Left lung (tissue), 10 donors: ENCODE data around the gene SUCLG2. TPM values are rescaled to one million over a fixed set of nuclear protein-coding genes. Genes with fewer than 3 reads are reported as not detected.
"Not testable (repeated sequence)": the region's sequence is repeated elsewhere in the genome, so short reads cannot be mapped to it uniquely, and the experiment has no call there.

ENCODE experiments used
- ATAC-seq: fragments of 200-7000 bp; cut with Tn5 transposase; one replicate; pipeline ENCODE4 v1.9.1; 2020; ENCODE audit warnings: moderate library complexity
- DNase-seq, 4 donors: peaks; one replicate each; pipeline ENCODE4 v3.0.0-alpha.2; 2013 to 2020
- H3K27ac ChIP-seq, 2 donors: fragments of 200-600 bp; sonication (generic) in 1 of 2; one replicate each; pipeline versions ENCODE4 v1.5.0 to v1.8.0; 2020 to 2021
- H3K27me3 ChIP-seq, 2 donors: fragments of 200-600 bp; sonication (generic) in 1 of 2; one replicate each; pipeline versions ENCODE4 v1.5.0 to v1.8.0; 2020 to 2021
- H3K36me3 ChIP-seq, 2 donors: fragments of 200-600 bp; sonication (generic) in 1 of 2; one replicate each; pipeline versions ENCODE4 v1.5.0 to v1.8.0; 2020 to 2021
- H3K4me1 ChIP-seq, 2 donors: fragments of 200-600 bp; one replicate each; pipeline ENCODE4 v1.8.0; 2021
- H3K4me3 ChIP-seq, 2 donors: fragments of 200-600 bp; sonication (generic) in 1 of 2; one replicate each; pipeline versions ENCODE4 v1.5.0 to v1.8.0; 2020 to 2021; ENCODE audit warnings: mild to moderate bottlenecking in 1 of 2
- H3K9me3 ChIP-seq, 2 donors: fragments of 200-600 bp; sonication (generic) in 1 of 2; one replicate each; pipeline versions ENCODE4 v1.5.0 to v1.8.0; 2020 to 2021
- intact Hi-C, 2 donors: fragments of 100-400 bp; cut with DNase I; formaldehyde crosslinking; loops; one replicate each; pipeline versions ENCODE4 v1.11.2 to v1.14.2; 2022
- polyA plus RNA-seq, 6 donors: library from polyadenylated mRNA; unstranded; fragments of 120-200 nt; gene quantifications; one replicate each; pipeline ENCODE4 v1.2.1, GENCODE V29; 2013; ENCODE audit not compliant: insufficient read length in 6 of 6
- total RNA-seq, 2 donors: library from RNA; stranded (reverse); fragmentation: NEBNext Ultra II Directional; extraction: Animal tissue kit (Norgen Biotek cat#: 25700); gene quantifications; one replicate each; pipeline ENCODE4 v1.2.1, GENCODE V29; 2021
- TF ChIP-seq, protein P1 (sequence below), 2 donors: fragments of 200-600 bp; sonication (generic) in 1 of 2; IDR thresholded peaks; one replicate each; pipeline versions ENCODE4 v1.5.0 to v1.8.0; 2021; ENCODE audit warnings: antibody characterized with exemption in 2 of 2
- donor health status: DM: no; HTN: yes; CAD: no.
- donor health status: DM: no; HTN: no; CAD: no.

SUCLG2 gene
- total and polyA plus RNA-seq, 8 donors, result 52.7 to 74.1 (median 60.0) TPM

DNA sequence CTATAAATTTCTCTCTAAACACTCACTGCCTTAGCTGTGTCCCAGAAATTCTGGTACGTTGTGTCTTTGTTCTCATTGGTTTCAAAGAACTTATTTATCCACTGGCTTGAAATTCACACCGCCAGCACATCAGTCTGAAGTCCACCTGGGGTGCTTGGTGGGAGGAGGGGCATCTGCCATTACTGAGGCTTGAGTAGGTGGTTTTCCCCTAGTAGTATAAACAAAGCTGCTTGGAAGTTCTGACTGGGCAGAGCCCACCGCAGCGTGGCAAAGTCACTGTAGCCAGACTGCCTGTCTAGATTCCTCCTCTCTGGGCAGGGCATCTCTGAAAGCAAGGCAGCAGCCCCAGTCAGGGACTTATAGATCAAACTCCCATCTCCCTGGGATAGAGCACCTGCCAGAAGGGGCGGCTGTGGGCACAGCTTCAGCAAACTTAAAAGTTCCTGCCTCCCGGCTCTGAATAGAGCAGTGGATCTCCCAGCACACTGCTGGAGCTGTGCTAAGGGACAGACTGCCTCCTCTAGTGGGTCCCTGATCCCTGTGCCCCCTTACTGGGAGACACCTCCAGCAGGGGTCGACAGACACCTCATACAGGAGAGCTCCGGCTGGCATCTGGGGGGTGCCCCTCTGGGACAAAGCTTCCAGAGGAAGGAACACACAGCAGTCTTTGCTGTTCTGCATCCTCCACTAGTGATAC, 114.1 kb downstream of the SUCLG2 start:
- peaks cover 0 to 5% of the 10 kb centered on the region in 2 donors for H3K9me3 ChIP-seq
- ATAC-seq (no peak), DNase-seq (no peak)
- intact Hi-C loops, result no loop called here
- H3K4me1 ChIP-seq, result no peaks in the 10 kb centered on the region
- H3K27ac ChIP-seq, result no peak overlapping the region
- H3K36me3 ChIP-seq, result no peaks in the 10 kb centered on the region
- H3K27me3 ChIP-seq, result no peaks in the 10 kb centered on the region
- H3K4me3 ChIP-seq, result no peak overlapping the region
- TF ChIP-seq, protein P1, sequence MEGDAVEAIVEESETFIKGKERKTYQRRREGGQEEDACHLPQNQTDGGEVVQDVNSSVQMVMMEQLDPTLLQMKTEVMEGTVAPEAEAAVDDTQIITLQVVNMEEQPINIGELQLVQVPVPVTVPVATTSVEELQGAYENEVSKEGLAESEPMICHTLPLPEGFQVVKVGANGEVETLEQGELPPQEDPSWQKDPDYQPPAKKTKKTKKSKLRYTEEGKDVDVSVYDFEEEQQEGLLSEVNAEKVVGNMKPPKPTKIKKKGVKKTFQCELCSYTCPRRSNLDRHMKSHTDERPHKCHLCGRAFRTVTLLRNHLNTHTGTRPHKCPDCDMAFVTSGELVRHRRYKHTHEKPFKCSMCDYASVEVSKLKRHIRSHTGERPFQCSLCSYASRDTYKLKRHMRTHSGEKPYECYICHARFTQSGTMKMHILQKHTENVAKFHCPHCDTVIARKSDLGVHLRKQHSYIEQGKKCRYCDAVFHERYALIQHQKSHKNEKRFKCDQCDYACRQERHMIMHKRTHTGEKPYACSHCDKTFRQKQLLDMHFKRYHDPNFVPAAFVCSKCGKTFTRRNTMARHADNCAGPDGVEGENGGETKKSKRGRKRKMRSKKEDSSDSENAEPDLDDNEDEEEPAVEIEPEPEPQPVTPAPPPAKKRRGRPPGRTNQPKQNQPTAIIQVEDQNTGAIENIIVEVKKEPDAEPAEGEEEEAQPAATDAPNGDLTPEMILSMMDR (IDR thresholded peaks at IDR 0.05), result no peak

DNA sequence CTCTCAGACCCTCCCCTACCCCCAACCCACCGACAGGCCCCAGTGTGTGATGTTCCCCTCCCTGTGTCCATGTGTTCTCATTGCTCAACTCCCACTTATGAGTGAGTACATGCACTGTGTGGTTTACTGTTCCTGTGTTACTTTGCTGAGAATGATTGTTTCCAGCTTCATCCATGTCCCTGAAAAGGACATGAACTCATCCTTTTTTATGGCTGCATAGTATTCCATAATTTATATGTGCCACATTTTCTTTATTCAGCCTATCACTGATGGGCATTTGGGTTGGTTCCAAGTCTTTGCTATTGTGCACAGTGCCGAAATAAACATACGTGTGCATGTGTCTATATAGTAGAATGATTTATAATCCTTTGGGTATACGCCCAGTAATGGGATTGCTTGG, 117.2 kb downstream of the SUCLG2 start:
- H3K9me3 ChIP-seq, ATAC-seq, H3K4me3 ChIP-seq, H3K27me3 ChIP-seq, H3K36me3 ChIP-seq, H3K27ac ChIP-seq, H3K4me1 ChIP-seq, DNase-seq, intact Hi-C loops: not testable (repeated sequence)

DNA sequence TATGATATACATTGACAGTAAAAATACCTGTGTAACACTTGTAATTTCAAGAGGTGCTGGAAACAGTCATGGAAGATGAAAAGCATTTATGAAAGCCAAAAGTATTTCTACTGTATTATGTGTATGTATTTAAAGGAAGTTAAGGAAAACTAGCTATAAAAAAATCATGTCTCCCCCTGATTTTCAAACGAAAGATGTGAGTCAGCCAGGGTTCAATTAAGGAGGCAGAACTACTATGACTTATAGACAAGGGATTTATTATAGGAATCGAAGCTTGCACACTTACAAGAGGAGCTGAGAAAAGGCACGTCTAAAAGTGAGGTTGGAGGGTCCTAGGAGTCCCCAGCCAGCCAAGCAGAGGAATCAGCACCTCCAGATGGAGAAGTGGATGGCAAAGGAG, 119.4 kb downstream of the SUCLG2 start:
- TF ChIP-seq, protein P1 (IDR thresholded peaks at IDR 0.05), result no peak
- intact Hi-C loops, result no loop called here
- H3K4me1 ChIP-seq, result no peaks in the 10 kb centered on the region
- peaks cover 0 to 2% of the 10 kb centered on the region in 2 donors for H3K9me3 ChIP-seq
- DNase-seq (no peak), ATAC-seq (no peak)
- H3K4me3 ChIP-seq, result no peak overlapping the region
- no peaks in the 10 kb centered on the region for H3K27me3 ChIP-seq
- H3K36me3 ChIP-seq, result no peaks in the 10 kb centered on the region
- H3K27ac ChIP-seq, result no peak overlapping the region

DNA sequence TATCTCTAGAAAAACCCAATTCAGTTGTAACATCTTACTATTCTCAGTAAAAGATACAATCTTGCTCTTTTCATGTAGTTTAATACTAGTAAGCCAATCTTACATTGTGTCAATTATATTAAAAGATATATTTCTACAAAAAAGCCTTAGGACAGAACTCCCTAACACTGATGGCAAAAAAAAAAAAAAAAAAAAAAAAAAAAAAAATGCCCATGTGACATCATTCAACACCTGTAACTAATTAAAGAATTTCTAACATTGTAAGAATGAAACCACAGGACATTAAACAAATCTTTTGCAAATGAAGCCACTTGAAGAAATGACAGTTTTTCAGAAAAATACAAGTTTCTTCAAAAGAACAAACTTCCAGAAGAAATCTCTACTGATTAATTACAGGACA, 119.8 kb downstream of the SUCLG2 start:
- Histone ChIP-seq H3K4me1 (no peaks in the 10 kb centered on the region), H3K9me3 (peaks cover 0 to 2% of the 10 kb centered on the region in 2 donors), H3K4me3 (no peak overlapping the region), H3K36me3 (no peaks in the 10 kb centered on the region), H3K27me3 (no peaks in the 10 kb centered on the region), H3K27ac (no peak overlapping the region)
- DNase-seq (no peak), ATAC-seq (no peak)
- intact Hi-C loops, result no loop called here
- TF ChIP-seq, protein P1 (IDR thresholded peaks at IDR 0.05), result no peak

GRCh38 chr3:67531181-67532101, 123.0 kb downstream of the SUCLG2 start:
- DNase-seq (no peak), ATAC-seq (no peak)
- no peak overlapping the region for H3K4me3 ChIP-seq
- intact Hi-C loops, result no loop called here
- no peaks in the 10 kb centered on the region for H3K27me3 ChIP-seq
- H3K36me3 ChIP-seq, result peaks cover 0 to 22% of the 10 kb centered on the region in 2 donors
- H3K27ac ChIP-seq, result no peak overlapping the region
- no peaks in the 10 kb centered on the region for H3K4me1 ChIP-seq
- TF ChIP-seq, protein P1 (IDR thresholded peaks at IDR 0.05), result no peak
- no peaks in the 10 kb centered on the region for H3K9me3 ChIP-seq
